Sciatic nerve (tissue), 2 donors: ENCODE results near the gene CAB39. TPM values are rescaled to one million over a fixed set of nuclear protein-coding genes. Genes with fewer than 3 reads are reported as not detected.
A peak's percentile ranks its signal among the peaks of the same experiment; 100 is the strongest.

Experiments used
- ATAC-seq: fragments of 200-7000 bp; cut with Tn5 transposase; one replicate; pipeline ENCODE4 v1.9.1; 2020; ENCODE audit warnings: mild to moderate bottlenecking, moderate library complexity
- DNase-seq: peaks from one replicate; pipeline ENCODE4 v3.0.0-alpha.2; 2020; ENCODE audit warnings: low spot score
- intact Hi-C: fragments of 100-400 bp; cut with DNase I; formaldehyde crosslinking; loops from one replicate; pipeline ENCODE4 v1.14.2; 2022
- total RNA-seq: library from RNA; stranded (reverse); fragmentation: NEBNext Ultra II Directional; extraction: Animal tissue kit (Norgen Biotek cat#: 25700); gene quantifications from one replicate; pipeline ENCODE4 v1.2.1, GENCODE V29; 2021
- donor health status: DM: no; HTN: no; CAD: no.
- donor health status: DM: no; HTN: no; CAD: no.

The CAB39 gene
- total RNA-seq: 59.5 TPM

- DNase-seq: peak; percentile 90
- ATAC-seq: peak; percentile 94
- intact Hi-C loops: no loop called here
These were observed at the start of gene CAB39 for GRCh38 chr2:230712443-230713330. CAB39 (plus strand) TSS chr2:230712842; CDS start chr2:230760002, 47,160 bp downstream.

GRCh38 chr2:230664128-230664527, 48.5 kb upstream of the CAB39 start:
- ATAC-seq: no peak
- intact Hi-C loops: no loop called here
- DNase-seq: no peak

GRCh38 chr2:230664844-230665243, 47.8 kb upstream of the CAB39 start:
- intact Hi-C loops: no loop called here
- no peak for DNase-seq

GRCh38 chr2:230665263-230665691, 47.4 kb upstream of the CAB39 start:
- DNase-seq: no peak
- ATAC-seq: no peak
- intact Hi-C loops: no loop called here

More at GRCh38 chr2:230664844-230665243, 47.8 kb upstream of the CAB39 start:
- ATAC-seq: no peak

- no peak for ATAC-seq
- no peak for DNase-seq
- intact Hi-C loops: no loop called here
These were observed 46.2 kb upstream of the CAB39 start for GRCh38 chr2:230666446-230666845.

GRCh38 chr2:230666885-230667712, 45.5 kb upstream of the CAB39 start:
- intact Hi-C loops: no loop called here
- no peak for DNase-seq
- ATAC-seq: peak; percentile 67

- intact Hi-C loops: no loop called here
- ATAC-seq: peak; percentile 75
- no peak for DNase-seq
These were observed 44.3 kb upstream of the CAB39 start for GRCh38 chr2:230668184-230668938.

GRCh38 chr2:230668939-230669303, 43.7 kb upstream of the CAB39 start:
- intact Hi-C loops: no loop called here
- no peak for DNase-seq
- ATAC-seq: no peak

- ATAC-seq (no peak), DNase-seq (no peak)
- intact Hi-C loops: no loop called here
These were observed 43.2 kb upstream of the CAB39 start for GRCh38 chr2:230669386-230669950.

GRCh38 chr2:230671117-230671516, 41.5 kb upstream of the CAB39 start:
- intact Hi-C loops: no loop called here
- no peak for ATAC-seq
- no peak for DNase-seq

GRCh38 chr2:230672836-230673235, 39.8 kb upstream of the CAB39 start:
- intact Hi-C loops: no loop called here
- no peak for ATAC-seq
- no peak for DNase-seq

GRCh38 chr2:230674401-230674800, 38.2 kb upstream of the CAB39 start:
- ATAC-seq (no peak), DNase-seq (no peak)
- intact Hi-C loops: no loop called here

GRCh38 chr2:230674966-230675672, 37.5 kb upstream of the CAB39 start:
- intact Hi-C loops: no loop called here
- DNase-seq (no peak), ATAC-seq (no peak)

GRCh38 chr2:230676546-230676945, 36.1 kb upstream of the CAB39 start:
- intact Hi-C loops: no loop called here
- no peak for ATAC-seq
- no peak for DNase-seq

- ATAC-seq: no peak
- intact Hi-C loops: no loop called here
- DNase-seq: no peak
These were observed 35.3 kb upstream of the CAB39 start for GRCh38 chr2:230677201-230677946.

GRCh38 chr2:230678018-230678417, 34.6 kb upstream of the CAB39 start:
- intact Hi-C loops: no loop called here
- DNase-seq: no peak
- ATAC-seq: no peak

GRCh38 chr2:230678451-230678850, 34.2 kb upstream of the CAB39 start:
- intact Hi-C loops: no loop called here
- no peak for ATAC-seq
- no peak for DNase-seq
